Measurements from ENCODE around the gene NGFR.

DNA sequence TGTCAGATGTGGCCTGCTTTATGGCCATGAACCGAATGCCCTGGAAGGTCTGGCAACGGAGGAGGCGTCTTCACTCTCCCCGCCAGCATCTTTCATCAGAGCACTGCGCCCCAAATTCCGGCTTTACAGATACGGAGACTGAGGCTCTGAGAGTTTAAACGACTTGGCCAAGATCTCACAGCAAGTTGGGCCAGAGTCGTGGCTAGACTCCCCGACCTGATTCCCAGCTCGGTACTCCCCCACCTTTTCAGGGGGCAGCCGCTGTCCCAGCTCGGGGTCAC, 1.7 kb downstream of the NGFR start:
- TF ChIP-seq, protein P1, sequence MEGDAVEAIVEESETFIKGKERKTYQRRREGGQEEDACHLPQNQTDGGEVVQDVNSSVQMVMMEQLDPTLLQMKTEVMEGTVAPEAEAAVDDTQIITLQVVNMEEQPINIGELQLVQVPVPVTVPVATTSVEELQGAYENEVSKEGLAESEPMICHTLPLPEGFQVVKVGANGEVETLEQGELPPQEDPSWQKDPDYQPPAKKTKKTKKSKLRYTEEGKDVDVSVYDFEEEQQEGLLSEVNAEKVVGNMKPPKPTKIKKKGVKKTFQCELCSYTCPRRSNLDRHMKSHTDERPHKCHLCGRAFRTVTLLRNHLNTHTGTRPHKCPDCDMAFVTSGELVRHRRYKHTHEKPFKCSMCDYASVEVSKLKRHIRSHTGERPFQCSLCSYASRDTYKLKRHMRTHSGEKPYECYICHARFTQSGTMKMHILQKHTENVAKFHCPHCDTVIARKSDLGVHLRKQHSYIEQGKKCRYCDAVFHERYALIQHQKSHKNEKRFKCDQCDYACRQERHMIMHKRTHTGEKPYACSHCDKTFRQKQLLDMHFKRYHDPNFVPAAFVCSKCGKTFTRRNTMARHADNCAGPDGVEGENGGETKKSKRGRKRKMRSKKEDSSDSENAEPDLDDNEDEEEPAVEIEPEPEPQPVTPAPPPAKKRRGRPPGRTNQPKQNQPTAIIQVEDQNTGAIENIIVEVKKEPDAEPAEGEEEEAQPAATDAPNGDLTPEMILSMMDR (IDR thresholded peaks at IDR 0.05) = no peak
- TF ChIP-seq POLR2A (IDR thresholded peaks at IDR 0.05) = no peak

Measured in ovary (tissue), 3 donors.